GM12892 (cell line): Measurements from ENCODE around the gene MYO1H.

ENCODE experiments used
- POLR2A ChIP-seq: IDR thresholded peaks from 2 replicates; pipeline ENCODE4 v1.6.1; 2011; ENCODE audit warnings: low read depth, low read length, control low read depth
- POLR2AphosphoS5 ChIP-seq: IDR thresholded peaks from 2 replicates; pipeline ENCODE4 v1.6.1; 2011; ENCODE audit warnings: low read depth, low read length, control low read depth
- TAF1 ChIP-seq: IDR thresholded peaks from 2 replicates; pipeline ENCODE4 v1.6.1; 2011; ENCODE audit warnings: low read depth, mild to moderate bottlenecking, control low read depth, low read length, borderline replicate concordance

DNA sequence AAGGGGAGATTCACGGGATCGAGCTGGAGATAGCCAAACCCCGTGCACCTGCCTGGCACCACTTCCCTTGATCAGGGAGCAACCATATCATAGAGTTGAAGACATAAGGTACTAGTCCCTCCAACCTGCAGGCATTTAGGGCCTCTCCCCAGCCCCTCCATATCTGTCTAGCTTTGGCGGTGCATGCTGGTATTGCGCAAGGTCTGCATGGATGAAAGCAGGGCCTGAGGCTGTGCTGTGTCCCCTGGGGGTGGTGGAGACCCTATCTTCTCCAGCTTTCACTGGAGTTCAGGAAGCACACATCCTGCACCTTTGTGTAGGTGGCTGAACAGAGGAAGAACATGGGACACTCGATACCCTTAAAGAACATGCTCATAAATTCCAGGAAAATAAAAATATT lies 82.5 kb downstream of the MYO1H start:
- TF ChIP-seq POLR2A = no peak
- no peak for TF ChIP-seq POLR2AphosphoS5
- TF ChIP-seq TAF1 = no peak
